ENCODE results near the gene FLVCR1. TPM values are rescaled to one million over a fixed set of nuclear protein-coding genes. Genes with fewer than 3 reads are reported as not detected.
"Not testable (repeated sequence)": the region's sequence is repeated elsewhere in the genome, so short reads cannot be mapped to it uniquely, and the experiment has no call there.

FLVCR1 gene
- total RNA-seq (2014; rRNA removed; shearing (Covaris generic)) = 24.3 and 28.0 TPM in 2 replicates

- peak; percentile 98 to 99 for DNase-seq
These were observed at the start of gene FLVCR1 for GRCh38 chr1:212857992-212858460. Gene FLVCR1, plus strand, starts transcription at chr1:212858275. Its CDS starts 178 bp downstream, at chr1:212858453.

GRCh38 chr1:212814537-212815334 lies 43.3 kb upstream of the FLVCR1 start:
- no peaks in the 10 kb centered on the region for H3K36me3 ChIP-seq
- DNase-seq = peak in 1 of 2 experiments; percentile 61
- no peaks in the 10 kb centered on the region for H3K9me3 ChIP-seq (replicated peaks)
- H3K4me1 ChIP-seq = no peaks in the 10 kb centered on the region; the same call in 1 of the 2 replicates
- H3K4me3 ChIP-seq = no peak overlapping the region
- H3K27me3 ChIP-seq = no peaks in the 10 kb centered on the region
- H3K27ac ChIP-seq = no peak overlapping the region

More at GRCh38 chr1:212857992-212858460, at the start of gene FLVCR1:
- Histone ChIP-seq H3K36me3 (peaks cover 26% of the 10 kb centered on the region), H3K27ac (peak within 1 kb of the TSS; percentile 77), H3K4me3 (peak within 1 kb of the TSS; percentile 81), H3K9me3 (replicated peaks) (no peaks in the 10 kb centered on the region), H3K4me1 (peaks cover 11% of the 10 kb centered on the region), H3K27me3 (no peaks in the 10 kb centered on the region)

- no peak overlapping the region for H3K4me3 ChIP-seq
- no peaks in the 10 kb centered on the region for H3K36me3 ChIP-seq
- no peak overlapping the region for H3K27ac ChIP-seq
- H3K27me3 ChIP-seq = no peaks in the 10 kb centered on the region
- DNase-seq = no peak
- no peaks in the 10 kb centered on the region for H3K9me3 ChIP-seq (replicated peaks)
- H3K4me1 ChIP-seq = no peaks in the 10 kb centered on the region; the same call in 1 of the 2 replicates
These were observed 41.4 kb upstream of the FLVCR1 start for GRCh38 chr1:212816567-212817278.

GRCh38 chr1:212819726-212820125 lies 38.3 kb upstream of the FLVCR1 start:
- H3K27ac ChIP-seq = no peak overlapping the region
- no peak for DNase-seq
- no peaks in the 10 kb centered on the region for H3K9me3 ChIP-seq (replicated peaks)
- no peak overlapping the region for H3K4me3 ChIP-seq
- no peaks in the 10 kb centered on the region; the same call in 1 of the 2 replicates for H3K4me1 ChIP-seq
- H3K27me3 ChIP-seq = no peaks in the 10 kb centered on the region
- no peaks in the 10 kb centered on the region for H3K36me3 ChIP-seq

- H3K27me3 ChIP-seq = no peaks in the 10 kb centered on the region
- H3K27ac ChIP-seq = no peak overlapping the region
- H3K4me3 ChIP-seq = no peak overlapping the region
- DNase-seq = no peak
- H3K4me1 ChIP-seq = no peaks in the 10 kb centered on the region; the same call in 1 of the 2 replicates
- H3K9me3 ChIP-seq (replicated peaks) = peaks cover 7% of the 10 kb centered on the region
- H3K36me3 ChIP-seq = no peaks in the 10 kb centered on the region
These were observed 37.1 kb upstream of the FLVCR1 start for GRCh38 chr1:212820969-212821368.

- H3K27me3 ChIP-seq = no peaks in the 10 kb centered on the region
- H3K4me1 ChIP-seq = no peaks in the 10 kb centered on the region
- DNase-seq = no peak
- no peak overlapping the region for H3K27ac ChIP-seq
- no peak overlapping the region for H3K4me3 ChIP-seq
- no peaks in the 10 kb centered on the region for H3K36me3 ChIP-seq
- H3K9me3 ChIP-seq (replicated peaks) = peaks cover 8% of the 10 kb centered on the region
These were observed 35.1 kb upstream of the FLVCR1 start for GRCh38 chr1:212822956-212823355.

GRCh38 chr1:212824201-212824600 lies 33.9 kb upstream of the FLVCR1 start:
- H3K27me3 ChIP-seq = no peaks in the 10 kb centered on the region
- H3K4me1 ChIP-seq = no peaks in the 10 kb centered on the region
- H3K9me3 ChIP-seq (replicated peaks) = peaks cover 10% of the 10 kb centered on the region
- H3K36me3 ChIP-seq = no peaks in the 10 kb centered on the region
- no peak overlapping the region for H3K4me3 ChIP-seq
- DNase-seq = no peak
- H3K27ac ChIP-seq = no peak overlapping the region

GRCh38 chr1:212825798-212826452 lies 32.1 kb upstream of the FLVCR1 start:
- no peaks in the 10 kb centered on the region for H3K36me3 ChIP-seq
- peaks cover 11% of the 10 kb centered on the region for H3K9me3 ChIP-seq (replicated peaks)
- H3K4me1 ChIP-seq = no peaks in the 10 kb centered on the region
- H3K4me3 ChIP-seq = no peak overlapping the region
- DNase-seq = no peak
- H3K27ac ChIP-seq = no peak overlapping the region
- no peaks in the 10 kb centered on the region for H3K27me3 ChIP-seq

GRCh38 chr1:212827171-212827776 lies 30.8 kb upstream of the FLVCR1 start:
- Histone ChIP-seq H3K4me3 (no peak overlapping the region), H3K27me3 (no peaks in the 10 kb centered on the region), H3K27ac (no peak overlapping the region), H3K36me3 (no peaks in the 10 kb centered on the region), H3K4me1 (no peaks in the 10 kb centered on the region), H3K9me3 (replicated peaks) (peaks cover 11% of the 10 kb centered on the region)
- no peak for DNase-seq

- Histone ChIP-seq H3K9me3 (replicated peaks) (peaks cover 11% of the 10 kb centered on the region), H3K27me3 (no peaks in the 10 kb centered on the region), H3K4me1 (no peaks in the 10 kb centered on the region), H3K36me3 (no peaks in the 10 kb centered on the region), H3K27ac (no peak overlapping the region), H3K4me3 (no peak overlapping the region)
- DNase-seq = peak; percentile 6 to 25
These were observed 30.2 kb upstream of the FLVCR1 start for GRCh38 chr1:212827831-212828278.

- H3K27ac ChIP-seq = no peak overlapping the region
- no peak overlapping the region for H3K4me3 ChIP-seq
- no peaks in the 10 kb centered on the region for H3K36me3 ChIP-seq
- no peaks in the 10 kb centered on the region for H3K4me1 ChIP-seq
- H3K27me3 ChIP-seq = no peaks in the 10 kb centered on the region
- no peak for DNase-seq
- H3K9me3 ChIP-seq (replicated peaks) = peaks cover 11% of the 10 kb centered on the region
These were observed 29.7 kb upstream of the FLVCR1 start for GRCh38 chr1:212828395-212828794.

- not testable (repeated sequence) for H3K4me3 ChIP-seq; DNase-seq; H3K9me3 ChIP-seq (replicated peaks); H3K27me3 ChIP-seq; H3K36me3 ChIP-seq; H3K27ac ChIP-seq; H3K4me1 ChIP-seq
These were observed 24.6 kb upstream of the FLVCR1 start for GRCh38 chr1:212833211-212834207.

- no peak for DNase-seq
- H3K4me1 ChIP-seq = no peaks in the 10 kb centered on the region
- H3K9me3 ChIP-seq (replicated peaks) = no peaks in the 10 kb centered on the region
- H3K4me3 ChIP-seq = no peak overlapping the region
- H3K27ac ChIP-seq = no peak overlapping the region
- H3K36me3 ChIP-seq = no peaks in the 10 kb centered on the region
- no peaks in the 10 kb centered on the region for H3K27me3 ChIP-seq
These were observed 19.9 kb upstream of the FLVCR1 start for GRCh38 chr1:212838145-212838544.

All from SJCRH30 (cell line).